ENCODE data around the gene NGLY1.

Gene NGLY1

GRCh38 chr3:25782938-25783660, at the start of gene NGLY1:
Gene NGLY1, minus strand, starts transcription at chr3:25783443. Its CDS starts 53 bp downstream, at chr3:25783390.
- Histone ChIP-seq H3K27ac (ENCODE audit: low read length) (no peak within 1 kb of the TSS), H3K4me3 (ENCODE audit: low read length) (peak within 1 kb of the TSS; percentile 95), H3K9me3 (ENCODE audit: control insufficient read depth, insufficient read depth, low read length) (no peaks in the 10 kb centered on the region), H3K36me3 (ENCODE audit: control insufficient read depth, insufficient read depth, low read length) (no peaks in the 10 kb centered on the region), H3K27me3 (ENCODE audit: control insufficient read depth, insufficient read depth, low read length) (no peaks in the 10 kb centered on the region), H3K4me1 (ENCODE audit: control insufficient read depth, insufficient read depth, low read length) (no peaks in the 10 kb centered on the region)
- WGBS (ENCODE audit: insufficient coverage, insufficient read length), result no CpG with 5 or more reads among the region's 72 CpGs
- DNase-seq (ENCODE audit: low read depth, low spot score), result peak; percentile 22

DNA sequence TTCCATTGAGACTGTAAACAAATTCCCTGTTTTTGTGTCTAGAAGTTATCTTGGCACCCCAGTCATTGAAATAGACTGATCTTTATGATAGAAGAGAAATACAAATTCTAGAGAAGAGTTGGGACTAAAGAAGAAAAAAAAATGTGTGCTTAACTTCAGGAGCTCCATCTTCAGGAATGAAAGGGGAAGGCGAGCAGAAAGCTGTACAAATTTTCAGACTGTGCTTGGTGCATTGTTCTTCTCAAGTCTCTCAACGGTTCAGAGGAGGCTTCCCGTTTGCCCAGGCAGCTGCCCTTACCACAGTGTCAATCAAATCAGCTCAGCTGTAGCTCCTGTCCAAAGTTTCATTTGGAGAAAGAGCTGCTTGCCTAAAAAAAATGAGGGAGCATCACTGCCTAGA, 48.3 kb upstream of the NGLY1 start:
- Histone ChIP-seq H3K4me1 (ENCODE audit: control insufficient read depth, insufficient read depth, low read length) (no peaks in the 10 kb centered on the region), H3K27ac (ENCODE audit: low read length) (no peak overlapping the region), H3K36me3 (ENCODE audit: control insufficient read depth, insufficient read depth, low read length) (no peaks in the 10 kb centered on the region), H3K27me3 (ENCODE audit: control insufficient read depth, insufficient read depth, low read length) (no peaks in the 10 kb centered on the region), H3K4me3 (ENCODE audit: low read length) (no peak overlapping the region), H3K9me3 (ENCODE audit: control insufficient read depth, insufficient read depth, low read length) (no peaks in the 10 kb centered on the region)
- DNase-seq (ENCODE audit: low read depth, low spot score), result no peak
- WGBS (ENCODE audit: insufficient coverage, insufficient read length), result no CpG with 5 or more reads among the region's 3 CpGs

- no CpG with 5 or more reads among the region's 6 CpGs for WGBS (ENCODE audit: insufficient coverage, insufficient read length)
- no peaks in the 10 kb centered on the region for H3K4me1 ChIP-seq (ENCODE audit: control insufficient read depth, insufficient read depth, low read length)
- no peak overlapping the region for H3K4me3 ChIP-seq (ENCODE audit: low read length)
- no peaks in the 10 kb centered on the region for H3K36me3 ChIP-seq (ENCODE audit: control insufficient read depth, insufficient read depth, low read length)
- no peak overlapping the region for H3K27ac ChIP-seq (ENCODE audit: low read length)
- no peak for DNase-seq (ENCODE audit: low read depth, low spot score)
- H3K9me3 ChIP-seq (ENCODE audit: control insufficient read depth, insufficient read depth, low read length), result no peaks in the 10 kb centered on the region
- H3K27me3 ChIP-seq (ENCODE audit: control insufficient read depth, insufficient read depth, low read length), result no peaks in the 10 kb centered on the region
Measured at GRCh38 chr3:25830373-25831280, 47.4 kb upstream of the NGLY1 start.

DNA sequence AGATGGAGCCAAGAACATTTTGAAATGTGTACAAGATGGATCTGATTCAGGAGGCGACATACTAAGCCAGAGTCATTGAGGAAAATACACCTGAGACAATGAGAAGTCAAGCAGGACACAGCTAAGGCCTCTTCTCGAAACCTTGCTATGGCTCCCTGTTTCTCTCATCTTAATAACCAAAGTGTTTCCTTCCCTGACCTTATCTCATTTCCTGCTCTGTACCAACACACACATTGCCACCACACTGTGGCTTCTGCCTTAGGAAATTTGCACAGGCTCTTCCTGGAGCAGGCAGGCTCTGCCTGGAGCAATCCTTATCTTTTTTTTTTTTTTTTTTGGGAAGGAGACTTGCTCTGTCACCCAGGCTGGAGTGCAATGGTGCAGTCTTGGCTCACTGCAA, 43.3 kb upstream of the NGLY1 start:
- no peaks in the 10 kb centered on the region for H3K36me3 ChIP-seq (ENCODE audit: control insufficient read depth, insufficient read depth, low read length)
- H3K27me3 ChIP-seq (ENCODE audit: control insufficient read depth, insufficient read depth, low read length), result no peaks in the 10 kb centered on the region
- WGBS (ENCODE audit: insufficient coverage, insufficient read length), result no CpG with 5 or more reads among the region's 2 CpGs
- H3K9me3 ChIP-seq (ENCODE audit: control insufficient read depth, insufficient read depth, low read length), result no peaks in the 10 kb centered on the region
- no peak overlapping the region for H3K4me3 ChIP-seq (ENCODE audit: low read length)
- DNase-seq (ENCODE audit: low read depth, low spot score), result no peak
- no peak overlapping the region for H3K27ac ChIP-seq (ENCODE audit: low read length)
- H3K4me1 ChIP-seq (ENCODE audit: control insufficient read depth, insufficient read depth, low read length), result no peaks in the 10 kb centered on the region

DNA sequence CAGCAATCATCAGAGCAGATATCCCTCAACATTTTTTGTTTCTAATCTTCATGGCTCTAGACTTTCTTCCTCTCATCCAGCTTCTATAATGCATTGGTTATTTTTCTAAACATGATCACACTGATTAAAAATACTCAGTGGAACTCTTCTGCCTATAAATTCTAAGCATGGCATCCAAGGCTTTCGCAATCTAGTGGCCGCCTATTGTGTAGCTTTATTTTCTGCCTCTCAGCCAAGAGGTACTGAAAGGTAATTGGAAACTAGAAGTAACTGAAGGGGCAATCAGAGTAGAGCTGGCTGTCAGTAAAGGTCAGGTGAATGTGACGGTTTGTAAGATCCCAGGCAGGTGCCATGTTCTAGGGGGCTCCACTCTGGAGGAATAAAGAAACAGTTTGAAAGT, 40.1 kb upstream of the NGLY1 start:
- H3K36me3 ChIP-seq (ENCODE audit: control insufficient read depth, insufficient read depth, low read length), result no peaks in the 10 kb centered on the region
- H3K27ac ChIP-seq (ENCODE audit: low read length), result no peak overlapping the region
- WGBS (ENCODE audit: insufficient coverage, insufficient read length), result no CpG with 5 or more reads among the region's 3 CpGs
- peaks cover 3% of the 10 kb centered on the region; the same call in 1 of the 2 replicates for H3K4me1 ChIP-seq (ENCODE audit: control insufficient read depth, insufficient read depth, low read length)
- no peak for DNase-seq (ENCODE audit: low read depth, low spot score)
- H3K27me3 ChIP-seq (ENCODE audit: control insufficient read depth, insufficient read depth, low read length), result no peaks in the 10 kb centered on the region
- H3K4me3 ChIP-seq (ENCODE audit: low read length), result no peak overlapping the region
- H3K9me3 ChIP-seq (ENCODE audit: control insufficient read depth, insufficient read depth, low read length), result no peaks in the 10 kb centered on the region

GRCh38 chr3:25821746-25822573, 38.7 kb upstream of the NGLY1 start:
- Histone ChIP-seq H3K4me3 (ENCODE audit: low read length) (no peak overlapping the region), H3K27me3 (ENCODE audit: control insufficient read depth, insufficient read depth, low read length) (no peaks in the 10 kb centered on the region), H3K9me3 (ENCODE audit: control insufficient read depth, insufficient read depth, low read length) (no peaks in the 10 kb centered on the region), H3K27ac (ENCODE audit: low read length) (no peak overlapping the region), H3K4me1 (ENCODE audit: control insufficient read depth, insufficient read depth, low read length) (peaks cover 3% of the 10 kb centered on the region; the same call in 1 of the 2 replicates), H3K36me3 (ENCODE audit: control insufficient read depth, insufficient read depth, low read length) (no peaks in the 10 kb centered on the region)
- no CpG with 5 or more reads among the region's 4 CpGs for WGBS (ENCODE audit: insufficient coverage, insufficient read length)
- no peak for DNase-seq (ENCODE audit: low read depth, low spot score)

- no CpG with 5 or more reads among the region's 4 CpGs for WGBS (ENCODE audit: insufficient coverage, insufficient read length)
Measured at GRCh38 chr3:25820816-25821486, 37.7 kb upstream of the NGLY1 start.

GRCh38 chr3:25820366-25820765, 37.1 kb upstream of the NGLY1 start:
- H3K4me3 ChIP-seq (ENCODE audit: low read length), result no peak overlapping the region
- H3K36me3 ChIP-seq (ENCODE audit: control insufficient read depth, insufficient read depth, low read length), result no peaks in the 10 kb centered on the region
- H3K4me1 ChIP-seq (ENCODE audit: control insufficient read depth, insufficient read depth, low read length), result peaks cover 3% of the 10 kb centered on the region; the same call in 1 of the 2 replicates
- no peak overlapping the region for H3K27ac ChIP-seq (ENCODE audit: low read length)
- DNase-seq (ENCODE audit: low read depth, low spot score), result peak; percentile 33
- no peaks in the 10 kb centered on the region for H3K27me3 ChIP-seq (ENCODE audit: control insufficient read depth, insufficient read depth, low read length)
- no peaks in the 10 kb centered on the region for H3K9me3 ChIP-seq (ENCODE audit: control insufficient read depth, insufficient read depth, low read length)

More at GRCh38 chr3:25820816-25821486, 37.7 kb upstream of the NGLY1 start:
- Histone ChIP-seq H3K4me3 (ENCODE audit: low read length) (no peak overlapping the region), H3K27ac (ENCODE audit: low read length) (no peak overlapping the region), H3K36me3 (ENCODE audit: control insufficient read depth, insufficient read depth, low read length) (no peaks in the 10 kb centered on the region), H3K9me3 (ENCODE audit: control insufficient read depth, insufficient read depth, low read length) (no peaks in the 10 kb centered on the region), H3K4me1 (ENCODE audit: control insufficient read depth, insufficient read depth, low read length) (peaks cover 3% of the 10 kb centered on the region; the same call in 1 of the 2 replicates), H3K27me3 (ENCODE audit: control insufficient read depth, insufficient read depth, low read length) (no peaks in the 10 kb centered on the region)
- DNase-seq (ENCODE audit: low read depth, low spot score), result no peak

DNA sequence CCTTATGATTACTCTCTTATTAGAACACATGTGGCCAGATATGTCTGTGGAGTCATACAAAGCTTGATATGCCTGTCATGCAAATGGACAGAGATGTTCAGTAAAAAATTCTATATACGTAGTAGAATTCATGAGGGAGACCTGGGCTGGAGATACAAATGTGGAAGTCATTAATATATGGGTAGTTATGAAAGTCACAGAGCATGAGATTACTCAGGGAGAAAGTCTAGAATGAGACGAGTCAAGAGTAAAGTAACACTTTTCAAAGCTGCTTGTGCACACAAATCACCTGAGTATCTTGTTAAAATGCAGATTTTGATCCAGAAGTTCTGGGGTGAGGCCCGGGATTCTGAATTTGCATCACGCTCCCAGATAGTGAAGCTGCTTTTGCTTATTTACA, 35.1 kb upstream of the NGLY1 start:
- Histone ChIP-seq H3K4me1 (ENCODE audit: control insufficient read depth, insufficient read depth, low read length) (peaks cover 3% of the 10 kb centered on the region; the same call in 1 of the 2 replicates), H3K36me3 (ENCODE audit: control insufficient read depth, insufficient read depth, low read length) (no peaks in the 10 kb centered on the region), H3K27me3 (ENCODE audit: control insufficient read depth, insufficient read depth, low read length) (no peaks in the 10 kb centered on the region), H3K27ac (ENCODE audit: low read length) (no peak overlapping the region), H3K9me3 (ENCODE audit: control insufficient read depth, insufficient read depth, low read length) (no peaks in the 10 kb centered on the region), H3K4me3 (ENCODE audit: low read length) (no peak overlapping the region)
- no CpG with 5 or more reads among the region's 4 CpGs for WGBS (ENCODE audit: insufficient coverage, insufficient read length)
- no peak for DNase-seq (ENCODE audit: low read depth, low spot score)
